Astrocyte of the spinal cord (primary cell): Measurements from ENCODE around the gene PIAS1.

ENCODE experiments used
- DNase-seq: peaks from one replicate; pipeline ENCODE4 v3.0.0; 2011; ENCODE audit warnings: low read depth, low spot score
- H3K4me3 ChIP-seq: 2 replicates; pipeline ENCODE4 v1.5.1; 2011; ENCODE audit warnings: low read depth, mild to moderate bottlenecking, low read length, moderate library complexity
- CTCF ChIP-seq: IDR thresholded peaks from 2 replicates; pipeline ENCODE4 v1.5.1; 2012; ENCODE audit warnings: low read depth, mild to moderate bottlenecking, low read length, inconsistent platforms
- in situ Hi-C: cut with HindIII; loops from 2 replicates; pipeline ENCODE4 v1.10.0; 2017; ENCODE audit warnings: low sequenced_read_pairs

PIAS1 gene

GRCh38 chr15:68195336-68196112 is 141.4 kb downstream of the PIAS1 start:
- TF ChIP-seq CTCF, result no peak
- in situ Hi-C loops, result no loop called here
- no peak overlapping the region for H3K4me3 ChIP-seq
- DNase-seq, result no peak

- no peak for TF ChIP-seq CTCF
- H3K4me3 ChIP-seq, result no peak overlapping the region
- DNase-seq, result no peak
- in situ Hi-C loops, result no loop called here
These were observed 142.5 kb downstream of the PIAS1 start for GRCh38 chr15:68196445-68197169.

GRCh38 chr15:68197170-68197492 is 143.0 kb downstream of the PIAS1 start:
- in situ Hi-C loops, result no loop called here
- no peak for DNase-seq
- no peak for TF ChIP-seq CTCF
- no peak overlapping the region for H3K4me3 ChIP-seq

GRCh38 chr15:68197661-68198437 is 143.7 kb downstream of the PIAS1 start:
- DNase-seq, result no peak
- H3K4me3 ChIP-seq, result no peak overlapping the region
- in situ Hi-C loops, result no loop called here
- no peak for TF ChIP-seq CTCF

GRCh38 chr15:68199340-68199739 is 145.2 kb downstream of the PIAS1 start:
- in situ Hi-C loops, result no loop called here
- no peak for DNase-seq
- no peak for TF ChIP-seq CTCF
- H3K4me3 ChIP-seq, result no peak overlapping the region

- no peak overlapping the region for H3K4me3 ChIP-seq
- TF ChIP-seq CTCF, result no peak
- no peak for DNase-seq
- in situ Hi-C loops, result no loop called here
These were observed 146.1 kb downstream of the PIAS1 start for GRCh38 chr15:68200016-68200861.
